H9 (cell line): Measurements from ENCODE around the gene ODR4. TPM values are rescaled to one million over a fixed set of nuclear protein-coding genes. Genes with fewer than 3 reads are reported as not detected.
A peak's percentile ranks its signal among the peaks of the same experiment; 100 is the strongest.

ENCODE experiments used
- DNase-seq: peaks from one replicate; pipeline ENCODE4 v3.0.0-alpha.2; 2017
- H2AFZ ChIP-seq: one replicate; pipeline ENCODE4 v1.6.1; 2013; ENCODE audit warnings: mild to moderate bottlenecking, low read length, control low read depth, moderate library complexity
- H2AK5ac ChIP-seq: 2 replicates; pipeline ENCODE4 v1.6.1; 2013; ENCODE audit warnings: low read length, control low read depth, mixed read lengths; ENCODE audit not compliant: insufficient read length
- H2BK120ac ChIP-seq: one replicate; pipeline ENCODE4 v1.6.1; 2013; ENCODE audit warnings: low read depth, mild to moderate bottlenecking, low read length, control low read depth, inconsistent platforms; ENCODE audit not compliant: poor library complexity, severe bottlenecking
- H2BK12ac ChIP-seq: 2 replicates; pipeline ENCODE4 v1.6.1; 2013; ENCODE audit warnings: low read length, control low read depth, mixed read lengths, low read depth; ENCODE audit not compliant: insufficient read length
- H2BK15ac ChIP-seq: 2 replicates; pipeline ENCODE4 v1.6.1; 2013; ENCODE audit warnings: low read depth, low read length, control low read depth
- H2BK20ac ChIP-seq: one replicate; pipeline ENCODE4 v1.6.1; 2013; ENCODE audit warnings: low read depth, mild to moderate bottlenecking, low read length, control low read depth, inconsistent platforms; ENCODE audit not compliant: poor library complexity, severe bottlenecking
- H2BK5ac ChIP-seq: 2 replicates; pipeline ENCODE4 v1.6.1; 2013; ENCODE audit warnings: low read length, control low read depth, mixed read lengths; ENCODE audit not compliant: insufficient read length
- H3K14ac ChIP-seq: 2 replicates; pipeline ENCODE4 v1.6.1; 2013; ENCODE audit warnings: low read length, control low read depth; ENCODE audit not compliant: insufficient read depth
- H3K18ac ChIP-seq: 2 replicates; pipeline ENCODE4 v1.6.1; 2013; ENCODE audit warnings: low read depth, mild to moderate bottlenecking, mixed read lengths, low read length, control low read depth; ENCODE audit not compliant: insufficient read length
- H3K23ac ChIP-seq: 2 replicates; pipeline ENCODE4 v1.6.1; 2013; ENCODE audit warnings: low read length, control low read depth, mixed read lengths, low read depth; ENCODE audit not compliant: insufficient read length
- H3K23me2 ChIP-seq: 2 replicates; pipeline ENCODE4 v1.6.1; 2013; ENCODE audit warnings: low read depth, mild to moderate bottlenecking, mixed read lengths, low read length, control low read depth; ENCODE audit not compliant: insufficient read length, poor library complexity, severe bottlenecking
- H3K27ac ChIP-seq: 2 replicates; pipeline ENCODE4 v1.5.1; 2013; ENCODE audit warnings: low read length, control low read depth, mixed read lengths, low read depth; ENCODE audit not compliant: insufficient read length
- H3K27me3 ChIP-seq: 2 replicates; pipeline ENCODE4 v1.6.1; 2013; ENCODE audit warnings: low read length, control low read depth, inconsistent platforms; ENCODE audit not compliant: insufficient read depth
- H3K4ac ChIP-seq: 2 replicates; pipeline ENCODE4 v1.6.1; 2013; ENCODE audit warnings: low read depth, mild to moderate bottlenecking, control low read depth, inconsistent platforms, low read length, moderate library complexity
- H3K4me1 ChIP-seq: 2 replicates; pipeline ENCODE4 v1.6.1; 2013; ENCODE audit warnings: low read length, control low read depth, inconsistent platforms; ENCODE audit not compliant: insufficient read depth
- H3K4me2 ChIP-seq: 2 replicates; pipeline ENCODE4 v1.6.1; 2013; ENCODE audit warnings: low read length, control low read depth, mixed read lengths; ENCODE audit not compliant: insufficient read length, insufficient read depth
- H3K56ac ChIP-seq: 2 replicates; pipeline ENCODE4 v1.6.1; 2013; ENCODE audit warnings: low read depth, mild to moderate bottlenecking, mixed read lengths, low read length, control low read depth; ENCODE audit not compliant: insufficient read length
- H3K79me1 ChIP-seq: 2 replicates; pipeline ENCODE4 v1.6.1; 2013; ENCODE audit warnings: low read depth, mild to moderate bottlenecking, moderate library complexity, low read length, control low read depth, inconsistent platforms; ENCODE audit not compliant: insufficient read depth, poor library complexity, severe bottlenecking
- H3K79me2 ChIP-seq: 2 replicates; pipeline ENCODE4 v1.6.1; 2013; ENCODE audit warnings: low read length, control low read depth, inconsistent platforms; ENCODE audit not compliant: insufficient read depth
- H3K9ac ChIP-seq: 2 replicates; pipeline ENCODE4 v1.6.1; 2013; ENCODE audit warnings: low read length, control low read depth, mixed read lengths; ENCODE audit not compliant: insufficient read length; ENCODE audit errors: extremely low read depth
- H3K9me3 ChIP-seq: one replicate; pipeline ENCODE4 v1.6.1; 2013; ENCODE audit warnings: low read depth, low read length, inconsistent platforms; ENCODE audit not compliant: control insufficient read depth
- H3T11ph ChIP-seq: one replicate; pipeline ENCODE4 v1.6.1; 2013; ENCODE audit warnings: mild to moderate bottlenecking, low read length, control low read depth, inconsistent platforms
- H4K20me1 ChIP-seq: one replicate; pipeline ENCODE4 v1.6.1; 2013; ENCODE audit not compliant: control insufficient read depth, insufficient read length, insufficient read depth
- H4K5ac ChIP-seq: 2 replicates; pipeline ENCODE4 v1.6.1; 2013; ENCODE audit warnings: low read depth, mild to moderate bottlenecking, mixed read lengths, low read length, control low read depth; ENCODE audit not compliant: insufficient read length
- H4K8ac ChIP-seq: replicated peaks from 2 replicates; pipeline ENCODE4 v1.6.1; 2013; ENCODE audit warnings: low read length, control low read depth, mixed read lengths, low read depth; ENCODE audit not compliant: insufficient read length
- H4K91ac ChIP-seq: 2 replicates; pipeline ENCODE4 v1.6.1; 2013; ENCODE audit warnings: low read depth, mild to moderate bottlenecking, moderate library complexity, mixed read lengths, low read length, control low read depth; ENCODE audit not compliant: insufficient read length
- H3K27ac Mint-ChIP-seq, 3 experiments: 2 replicates in 2 of 3; 3 replicates in 1 of 3; pipeline ENCODE4 v1.8.0; 2020 to 2021; ENCODE audit warnings: mixed read lengths in 3 of 3, mild to moderate bottlenecking in 1 of 3, moderate library complexity in 1 of 3
- H3K27me3 Mint-ChIP-seq: 2 replicates; pipeline ENCODE4 v1.8.0; 2021; ENCODE audit warnings: low read depth, mild to moderate bottlenecking, moderate library complexity, mixed read lengths
- H3K36me3 Mint-ChIP-seq, 3 experiments: 2 replicates in 2 of 3; 3 replicates in 1 of 3; pipeline ENCODE4 v1.8.0; 2020 to 2021; ENCODE audit warnings: low read depth in 3 of 3, mixed read lengths in 3 of 3; ENCODE audit not compliant: insufficient read depth in 1 of 3
- H3K4me1 Mint-ChIP-seq, 2 experiments: 2 replicates each; pipeline ENCODE4 v1.8.0; 2020; ENCODE audit warnings: mixed read lengths in 2 of 2
- H3K4me3 Mint-ChIP-seq, 2 experiments: 2 replicates in 1 of 2; 3 replicates in 1 of 2; pipeline ENCODE4 v1.8.0; 2020 to 2021; ENCODE audit warnings: mild to moderate bottlenecking in 2 of 2, mixed read lengths in 2 of 2, moderate library complexity in 1 of 2
- H3K9me3 Mint-ChIP-seq, 2 experiments: 2 replicates in 1 of 2; 3 replicates in 1 of 2; pipeline ENCODE4 v1.8.0; 2020; ENCODE audit warnings: mild to moderate bottlenecking in 2 of 2, mixed read lengths in 2 of 2, moderate library complexity in 1 of 2
- WGBS: extraction: QIAGEN DNeasy Blood & Tissue Kit; methylation state at CpG from one replicate; pipeline ENCODE4 v1.1.7; 2013; ENCODE audit warnings: missing lambda C conversion rate, low lambda C conversion rate, mixed read lengths; ENCODE audit not compliant: insufficient read length; ENCODE audit errors: extremely low coverage; 5-methylcytosine and 5-hydroxymethylcytosine counted together
- total RNA-seq: library from RNA; stranded (reverse); gene quantifications from 2 replicates; pipeline ENCODE4 v1.2.1, GENCODE V29; 2021
- TF ChIP-seq, protein P1 (sequence below): fragments of 200-600 bp; sonication (generic); conservative IDR thresholded peaks from 3 replicates; pipeline ENCODE4 v1.8.0; 2021; ENCODE audit warnings: antibody characterized with exemption, mild to moderate bottlenecking

The ODR4 gene
- total RNA-seq, 1 experiment from 2014 or later = 17.1 TPM

DNA sequence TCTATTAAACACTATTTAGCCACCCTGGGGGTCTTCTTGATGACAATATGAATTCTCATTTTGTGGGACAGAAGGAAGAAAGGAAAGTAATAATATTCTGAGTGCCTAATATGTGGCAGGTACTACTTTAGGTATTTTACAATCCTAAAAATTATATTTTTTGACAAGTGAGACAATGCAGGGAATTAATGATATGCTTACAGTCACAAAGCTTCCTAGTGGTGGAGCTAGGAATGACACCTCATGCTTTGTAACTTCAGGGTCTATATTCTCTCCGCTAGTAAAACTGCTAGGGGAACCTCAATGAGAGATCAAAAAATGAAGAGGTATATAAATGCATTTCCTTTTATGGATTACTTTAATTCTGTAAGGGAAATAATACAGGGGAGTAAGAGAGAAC lies 44.9 kb upstream of the ODR4 start:
- DNase-seq = no peak

More for the DNA sequence above, 44.9 kb upstream of the ODR4 start:
- Histone ChIP-seq H3K23ac (no peak overlapping the region), H3K4me2 (no peak overlapping the region), H3K4me1 (no peaks in the 10 kb centered on the region), H4K20me1 (no peaks in the 10 kb centered on the region), H2BK15ac (no peak overlapping the region), H3K27ac (no peak overlapping the region), H3K79me1 (no peaks in the 10 kb centered on the region), H3K4ac (no peak overlapping the region), H3K14ac (no peak overlapping the region), H2BK120ac (no peak overlapping the region), H3K79me2 (no peaks in the 10 kb centered on the region), H3T11ph (no peak overlapping the region), H4K8ac (no peak overlapping the region), H2BK20ac (no peak overlapping the region), H3K56ac (no peak overlapping the region), H4K5ac (no peak overlapping the region), H3K9ac (no peak overlapping the region), H3K18ac (no peak overlapping the region), H2AK5ac (no peak overlapping the region), H2BK5ac (no peak overlapping the region), H4K91ac (no peak overlapping the region), H2BK12ac (no peak overlapping the region), H3K23me2 (no peaks in the 10 kb centered on the region), H2AFZ (no peak overlapping the region), H3K27me3 (no peaks in the 10 kb centered on the region), H3K9me3 (no peaks in the 10 kb centered on the region)
- H3K36me3 Mint-ChIP-seq = peaks cover 27 to 66% (median 64%) of the 10 kb centered on the region in 3 experiments; a peak in 6 of 7 replicates
- no CpG with 5 or more reads among the region's 1 CpG for WGBS
- no peaks in the 10 kb centered on the region for H3K4me1 Mint-ChIP-seq
- H3K9me3 Mint-ChIP-seq = no peaks in the 10 kb centered on the region
- no peak overlapping the region for H3K4me3 Mint-ChIP-seq
- H3K27me3 Mint-ChIP-seq = no peaks in the 10 kb centered on the region
- no peak overlapping the region for H3K27ac Mint-ChIP-seq
- TF ChIP-seq, protein P1, sequence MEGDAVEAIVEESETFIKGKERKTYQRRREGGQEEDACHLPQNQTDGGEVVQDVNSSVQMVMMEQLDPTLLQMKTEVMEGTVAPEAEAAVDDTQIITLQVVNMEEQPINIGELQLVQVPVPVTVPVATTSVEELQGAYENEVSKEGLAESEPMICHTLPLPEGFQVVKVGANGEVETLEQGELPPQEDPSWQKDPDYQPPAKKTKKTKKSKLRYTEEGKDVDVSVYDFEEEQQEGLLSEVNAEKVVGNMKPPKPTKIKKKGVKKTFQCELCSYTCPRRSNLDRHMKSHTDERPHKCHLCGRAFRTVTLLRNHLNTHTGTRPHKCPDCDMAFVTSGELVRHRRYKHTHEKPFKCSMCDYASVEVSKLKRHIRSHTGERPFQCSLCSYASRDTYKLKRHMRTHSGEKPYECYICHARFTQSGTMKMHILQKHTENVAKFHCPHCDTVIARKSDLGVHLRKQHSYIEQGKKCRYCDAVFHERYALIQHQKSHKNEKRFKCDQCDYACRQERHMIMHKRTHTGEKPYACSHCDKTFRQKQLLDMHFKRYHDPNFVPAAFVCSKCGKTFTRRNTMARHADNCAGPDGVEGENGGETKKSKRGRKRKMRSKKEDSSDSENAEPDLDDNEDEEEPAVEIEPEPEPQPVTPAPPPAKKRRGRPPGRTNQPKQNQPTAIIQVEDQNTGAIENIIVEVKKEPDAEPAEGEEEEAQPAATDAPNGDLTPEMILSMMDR = peak; percentile 63
